WTC11 (cell line): ENCODE results near the gene TRAPPC14. TPM values are rescaled to one million over a fixed set of nuclear protein-coding genes. Genes with fewer than 3 reads are reported as not detected.

Source experiments
- ATAC-seq: fragments of 200-7000 bp; cut with Tn5 transposase; 2 replicates; pipeline ENCODE4 v1.10.0; 2021; ENCODE audit warnings: mild to moderate bottlenecking, moderate library complexity
- CTCF ChIA-PET: fragments of 300-600 bp; sonication (Branson Sonifier 250); formaldehyde crosslinking; loops from one replicate; lab custom pipeline; 2021; ENCODE audit warnings: antibody characterized with exemption; lab: Charles Lee
- POLR2A ChIA-PET: fragments of 350-600 bp; sonication (Branson Sonifier 250); formaldehyde crosslinking; loops from one replicate; lab custom pipeline; 2021; ENCODE audit warnings: antibody characterized with exemption; lab: Charles Lee
- DNase-seq: peaks from one replicate; pipeline ENCODE4 v3.0.0; 2021; ENCODE audit warnings: low spot score
- H3K27ac Mint-ChIP-seq: 2 replicates; pipeline ENCODE4 v1.8.0; 2021; ENCODE audit warnings: mixed read lengths
- H3K27me3 Mint-ChIP-seq: 2 replicates; pipeline ENCODE4 v1.8.0; 2021; ENCODE audit warnings: low read depth, mild to moderate bottlenecking, moderate library complexity, mixed read lengths
- H3K36me3 Mint-ChIP-seq: 2 replicates; pipeline ENCODE4 v1.8.0; 2021; ENCODE audit warnings: mixed read lengths
- H3K4me1 Mint-ChIP-seq: 2 replicates; pipeline ENCODE4 v1.8.0; 2022; ENCODE audit warnings: mixed read lengths
- H3K4me3 Mint-ChIP-seq: 2 replicates; pipeline ENCODE4 v1.8.0; 2021; ENCODE audit warnings: mild to moderate bottlenecking, moderate library complexity, mixed read lengths
- H3K9me3 Mint-ChIP-seq: 2 replicates; pipeline ENCODE4 v1.8.0; 2021; ENCODE audit warnings: mixed read lengths
- E2F5 ChIP-seq: sonication (generic); formaldehyde crosslinking; IDR thresholded peaks from 2 replicates; pipeline ENCODE4 v1.8.1; 2022; ENCODE audit warnings: mild to moderate bottlenecking, moderate library complexity, missing genetic modification reagents
- FOXK1 ChIP-seq: sonication (generic); formaldehyde crosslinking; IDR thresholded peaks from 2 replicates; pipeline ENCODE4 v1.8.0; 2022; ENCODE audit warnings: mild to moderate bottlenecking, moderate library complexity, missing genetic modification reagents
- FOXP1 ChIP-seq: sonication (generic); formaldehyde crosslinking; IDR thresholded peaks from 2 replicates; pipeline ENCODE4 v1.8.0; 2022; ENCODE audit warnings: missing genetic modification reagents, mild to moderate bottlenecking, moderate library complexity, borderline replicate concordance
- GRHL2 ChIP-seq: fragments of 250-450 bp; sonication (Bioruptor Pico); IDR thresholded peaks from 2 replicates; pipeline ENCODE4 v1.8.0; 2022; ENCODE audit warnings: mild to moderate bottlenecking, moderate library complexity; ENCODE audit not compliant: insufficient replicate concordance, severe bottlenecking
- HMGXB4 ChIP-seq: sonication (generic); formaldehyde crosslinking; IDR thresholded peaks from 2 replicates; pipeline ENCODE4 v1.8.1; 2023; ENCODE audit warnings: mild to moderate bottlenecking, moderate library complexity, missing genetic modification reagents
- NR3C1 ChIP-seq: sonication (generic); formaldehyde crosslinking; conservative IDR thresholded peaks from 2 replicates; pipeline ENCODE4 v1.8.1; 2023; ENCODE audit warnings: low read depth, mild to moderate bottlenecking, missing genetic modification reagents
- RELA ChIP-seq: sonication (generic); formaldehyde crosslinking; IDR thresholded peaks from 2 replicates; pipeline ENCODE4 v1.8.1; 2022; ENCODE audit warnings: missing genetic modification reagents, mild to moderate bottlenecking, borderline replicate concordance
- SP1 ChIP-seq: sonication (generic); formaldehyde crosslinking; conservative IDR thresholded peaks from 2 replicates; pipeline ENCODE4 v1.8.1; 2022; ENCODE audit warnings: missing genetic modification reagents
- USF1 ChIP-seq: sonication (generic); formaldehyde crosslinking; IDR thresholded peaks from 2 replicates; pipeline ENCODE4 v1.8.0; 2022; ENCODE audit warnings: mild to moderate bottlenecking, missing genetic modification reagents
- ZNF512 ChIP-seq: sonication (generic); formaldehyde crosslinking; IDR thresholded peaks from 2 replicates; pipeline ENCODE4 v1.8.1; 2022; ENCODE audit warnings: missing genetic modification reagents, borderline replicate concordance
- total RNA-seq: library from RNA; stranded (reverse); gene quantifications from 3 replicates; pipeline ENCODE4 v1.2.3, GENCODE V29; 2021
- TF ChIP-seq, protein P1 (sequence below): sonication (generic); formaldehyde crosslinking; IDR thresholded peaks from 2 replicates; pipeline ENCODE4 v1.8.0; 2023; ENCODE audit warnings: missing genetic modification reagents, mild to moderate bottlenecking, borderline replicate concordance

TRAPPC14 gene
- total RNA-seq, 1 experiment from 2014 or later: 28.0 TPM

DNA sequence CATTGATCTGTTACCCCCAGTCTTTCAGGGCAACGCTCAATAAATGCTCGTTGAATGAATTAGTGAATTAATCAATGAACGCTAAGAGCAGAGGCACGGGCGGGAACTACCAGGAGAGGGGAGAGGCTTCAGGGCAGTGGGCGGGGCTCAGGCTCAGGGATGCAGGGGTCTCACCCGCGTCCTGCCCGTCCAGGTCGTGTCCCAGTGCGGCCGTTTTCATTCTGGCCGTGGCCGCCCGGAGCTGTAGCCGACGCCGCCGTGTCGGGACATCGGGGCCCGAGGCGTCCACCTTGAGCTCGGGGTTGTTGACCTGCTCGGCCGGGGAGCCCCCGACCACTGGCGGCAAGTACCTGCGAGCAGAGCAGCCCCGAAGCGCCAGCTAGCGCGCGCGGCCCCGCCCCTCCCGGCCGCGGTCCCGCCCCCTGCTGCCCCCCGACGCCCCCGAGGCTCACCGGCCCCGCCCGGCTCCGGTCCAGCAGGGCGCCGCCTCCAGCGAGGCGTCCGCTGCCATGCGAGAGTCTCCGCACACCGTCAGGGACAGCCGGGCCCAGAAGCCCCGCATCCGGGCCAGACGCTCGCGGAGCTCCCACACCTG lies 12.7 kb upstream of the TRAPPC14 start:
- H3K36me3 Mint-ChIP-seq: peaks cover 22% of the 10 kb centered on the region
- ATAC-seq: peak; percentile 50
- H3K9me3 Mint-ChIP-seq: no peaks in the 10 kb centered on the region
- peaks cover 27% of the 10 kb centered on the region for H3K27me3 Mint-ChIP-seq
- H3K4me1 Mint-ChIP-seq: peaks cover 61% of the 10 kb centered on the region
- ChIA-PET CTCF (interaction anchor here (0.9 to 3.0 kb wide), 9 partner anchors 11 to 174 kb away, joined by 3 to 14 read pairs (median 4); partner anchors contain the start of genes LAMTOR4 and TRAPPC14), POLR2A (interaction anchor here (1.0 to 1.8 kb wide), 2 partner anchors 69 to 83 kb away, joined by 3 to 4 read pairs; partner anchors contain the start of gene AP4M1)
- DNase-seq: peak; percentile 80
- peak overlapping the region; percentile 61 for H3K4me3 Mint-ChIP-seq
- no peak for TF ChIP-seq GRHL2 (CRISPR knock-in tag)
- TF ChIP-seq USF1 (CRISPR knock-in tag): no peak
- TF ChIP-seq FOXK1 (CRISPR knock-in tag): peak; percentile 28; the same call in 1 of the 2 replicates
- no peak for TF ChIP-seq RELA (CRISPR knock-in tag)
- TF ChIP-seq, protein P1, sequence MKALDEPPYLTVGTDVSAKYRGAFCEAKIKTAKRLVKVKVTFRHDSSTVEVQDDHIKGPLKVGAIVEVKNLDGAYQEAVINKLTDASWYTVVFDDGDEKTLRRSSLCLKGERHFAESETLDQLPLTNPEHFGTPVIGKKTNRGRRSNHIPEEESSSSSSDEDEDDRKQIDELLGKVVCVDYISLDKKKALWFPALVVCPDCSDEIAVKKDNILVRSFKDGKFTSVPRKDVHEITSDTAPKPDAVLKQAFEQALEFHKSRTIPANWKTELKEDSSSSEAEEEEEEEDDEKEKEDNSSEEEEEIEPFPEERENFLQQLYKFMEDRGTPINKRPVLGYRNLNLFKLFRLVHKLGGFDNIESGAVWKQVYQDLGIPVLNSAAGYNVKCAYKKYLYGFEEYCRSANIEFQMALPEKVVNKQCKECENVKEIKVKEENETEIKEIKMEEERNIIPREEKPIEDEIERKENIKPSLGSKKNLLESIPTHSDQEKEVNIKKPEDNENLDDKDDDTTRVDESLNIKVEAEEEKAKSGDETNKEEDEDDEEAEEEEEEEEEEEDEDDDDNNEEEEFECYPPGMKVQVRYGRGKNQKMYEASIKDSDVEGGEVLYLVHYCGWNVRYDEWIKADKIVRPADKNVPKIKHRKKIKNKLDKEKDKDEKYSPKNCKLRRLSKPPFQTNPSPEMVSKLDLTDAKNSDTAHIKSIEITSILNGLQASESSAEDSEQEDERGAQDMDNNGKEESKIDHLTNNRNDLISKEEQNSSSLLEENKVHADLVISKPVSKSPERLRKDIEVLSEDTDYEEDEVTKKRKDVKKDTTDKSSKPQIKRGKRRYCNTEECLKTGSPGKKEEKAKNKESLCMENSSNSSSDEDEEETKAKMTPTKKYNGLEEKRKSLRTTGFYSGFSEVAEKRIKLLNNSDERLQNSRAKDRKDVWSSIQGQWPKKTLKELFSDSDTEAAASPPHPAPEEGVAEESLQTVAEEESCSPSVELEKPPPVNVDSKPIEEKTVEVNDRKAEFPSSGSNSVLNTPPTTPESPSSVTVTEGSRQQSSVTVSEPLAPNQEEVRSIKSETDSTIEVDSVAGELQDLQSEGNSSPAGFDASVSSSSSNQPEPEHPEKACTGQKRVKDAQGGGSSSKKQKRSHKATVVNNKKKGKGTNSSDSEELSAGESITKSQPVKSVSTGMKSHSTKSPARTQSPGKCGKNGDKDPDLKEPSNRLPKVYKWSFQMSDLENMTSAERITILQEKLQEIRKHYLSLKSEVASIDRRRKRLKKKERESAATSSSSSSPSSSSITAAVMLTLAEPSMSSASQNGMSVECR (CRISPR knock-in tag): no peak
- TF ChIP-seq SP1: peak; percentile 64
- 0 out of 2 replicates have a peak, but pooled peaks have one; percentile 31 for TF ChIP-seq FOXP1 (CRISPR knock-in tag)
- TF ChIP-seq NR3C1 (CRISPR knock-in tag): no peak
- TF ChIP-seq HMGXB4 (CRISPR knock-in tag): no peak
- H3K27ac Mint-ChIP-seq: no peak overlapping the region

DNA sequence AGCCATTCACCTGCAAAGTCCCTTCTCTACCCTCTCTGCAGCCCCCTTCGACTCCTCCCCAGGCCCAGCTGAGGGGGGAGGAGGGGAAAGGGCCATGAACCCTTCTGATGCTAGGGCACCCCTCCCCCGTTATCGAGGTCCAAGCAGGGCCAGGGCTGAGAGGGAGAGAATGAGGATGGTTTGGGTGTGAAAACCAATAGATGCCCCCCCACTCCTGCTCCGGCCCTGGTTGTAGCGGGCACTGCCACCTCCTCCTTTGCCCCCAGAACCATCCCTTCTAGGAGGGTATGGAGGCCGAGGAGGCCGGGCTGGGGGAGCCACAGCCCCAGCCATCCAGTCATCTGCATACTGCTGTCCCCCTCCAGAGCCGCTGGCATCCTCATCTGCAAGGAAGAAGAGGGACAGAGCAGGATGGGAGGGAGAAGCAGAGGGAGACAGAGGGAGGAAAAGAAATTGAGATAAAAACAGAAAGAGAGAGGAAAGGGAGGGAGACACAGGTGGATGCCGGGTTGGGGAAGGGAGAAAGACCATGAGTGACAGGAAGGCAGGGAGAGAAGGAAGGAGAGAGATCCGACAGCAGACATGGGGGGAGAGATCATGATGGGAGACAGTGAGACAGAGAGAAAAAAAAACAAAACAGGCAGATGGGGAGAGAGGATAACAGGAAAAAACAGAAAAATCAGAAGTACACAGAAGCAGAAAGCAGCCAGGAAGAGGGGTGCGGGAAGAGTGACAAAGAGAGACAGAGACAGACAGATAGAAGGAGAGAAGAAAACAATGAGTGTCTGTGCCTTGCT lies 11.8 kb upstream of the TRAPPC14 start:
- H3K27ac Mint-ChIP-seq: no peak overlapping the region
- peak overlapping the region; percentile 61 for H3K4me3 Mint-ChIP-seq
- no peak for TF ChIP-seq E2F5
- no peak for TF ChIP-seq USF1 (CRISPR knock-in tag)
- TF ChIP-seq ZNF512 (CRISPR knock-in tag): 0 out of 2 replicates have a peak, but pooled peaks have one; percentile 27
- TF ChIP-seq, all 79 proteins: peak for 1
- ChIA-PET CTCF (interaction anchor here (0.9 to 4.6 kb wide), 3 partner anchors 18 to 39 kb away, joined by 3 to 54 read pairs (median 6); no protein-coding TSS in a partner anchor), POLR2A (interaction anchor here (1.8 kb wide), 1 partner anchor 68 kb away, joined by 4 read pairs; the partner anchor contains the start of gene AP4M1)
- no peak for DNase-seq
- H3K27me3 Mint-ChIP-seq: peaks cover 28% of the 10 kb centered on the region
- no peak for ATAC-seq
- H3K4me1 Mint-ChIP-seq: peaks cover 57% of the 10 kb centered on the region
- no peaks in the 10 kb centered on the region for H3K9me3 Mint-ChIP-seq
- H3K36me3 Mint-ChIP-seq: peaks cover 17% of the 10 kb centered on the region
